IMR-90 (cell line): ENCODE results near the gene SLC17A6. TPM values are rescaled to one million over a fixed set of nuclear protein-coding genes. Genes with fewer than 3 reads are reported as not detected.

Source experiments
- ATAC-seq: fragments of 200-7000 bp; cut with Tn5 transposase; 2 replicates; pipeline ENCODE4 v1.9.1; 2020; ENCODE audit warnings: low read depth, mild to moderate bottlenecking, moderate library complexity
- BruUV-seq: library from RNA; stranded (reverse); fragments of 400-500 nt; replicated peaks from 2 replicates; lab custom pipeline; 2021; lab: Mats Ljungman, UMichigan
- CTCF ChIA-PET: fragments of 300-600 bp; formaldehyde crosslinking; extraction: SDS; loops from one replicate; lab custom pipeline; 2021; ENCODE audit warnings: antibody characterized with exemption; lab: Yijun Ruan, JAX
- POLR2A ChIA-PET: fragments of 300-600 bp; sonication (Branson Sonifier 250); formaldehyde crosslinking; loops from one replicate; lab custom pipeline; 2022; ENCODE audit warnings: antibody characterized with exemption; ENCODE audit not compliant: unreplicated experiment; lab: Charles Lee
- DNase-seq: peaks from one replicate; pipeline ENCODE4 v3.0.0; 2013
- H2AFZ ChIP-seq: replicated peaks from 2 replicates; pipeline ENCODE3; 2013; ENCODE audit warnings: low read length, mild to moderate bottlenecking; ENCODE audit not compliant: poor library complexity
- H2AK5ac ChIP-seq: 2 replicates; pipeline ENCODE4 v1.6.1; 2013; ENCODE audit warnings: low read depth, low read length, inconsistent platforms
- H2AK9ac ChIP-seq: replicated peaks from 2 replicates; pipeline ENCODE3; 2013; ENCODE audit warnings: mild to moderate bottlenecking, low read depth, low read length, moderate library complexity; ENCODE audit not compliant: poor library complexity
- H2BK120ac ChIP-seq: 2 replicates; pipeline ENCODE4 v1.6.1; 2013; ENCODE audit warnings: low read depth, low read length, inconsistent platforms
- H2BK15ac ChIP-seq: 3 replicates; pipeline ENCODE4 v1.6.1; 2013; ENCODE audit warnings: low read depth, low read length, inconsistent platforms
- H2BK20ac ChIP-seq: 2 replicates; pipeline ENCODE4 v1.6.1; 2013; ENCODE audit warnings: low read depth, mild to moderate bottlenecking, inconsistent platforms, low read length, moderate library complexity
- H2BK5ac ChIP-seq: 2 replicates; pipeline ENCODE4 v1.6.1; 2013; ENCODE audit warnings: mild to moderate bottlenecking, low read depth, low read length, inconsistent platforms; ENCODE audit not compliant: poor library complexity, severe bottlenecking
- H3K14ac ChIP-seq: replicated peaks from 2 replicates; pipeline ENCODE4 v1.6.1; 2013; ENCODE audit warnings: low read depth, low read length, inconsistent platforms
- H3K18ac ChIP-seq: 2 replicates; pipeline ENCODE4 v1.6.1; 2013; ENCODE audit warnings: low read depth, low read length, control low read depth
- H3K23ac ChIP-seq: 2 replicates; pipeline ENCODE4 v1.6.1; 2013; ENCODE audit warnings: low read depth, low read length, inconsistent platforms
- H3K27ac ChIP-seq: 2 replicates; pipeline ENCODE4 v1.5.1; 2013; ENCODE audit warnings: mild to moderate bottlenecking, control low read depth, low read length; ENCODE audit not compliant: insufficient read depth
- H3K27me3 ChIP-seq: 2 replicates; pipeline ENCODE4 v1.6.1; 2013; ENCODE audit warnings: low read length; ENCODE audit not compliant: control insufficient read depth, insufficient read depth
- H3K36me3 ChIP-seq: 2 replicates; pipeline ENCODE4 v1.6.1; 2013; ENCODE audit warnings: low read length, mixed read lengths; ENCODE audit not compliant: control insufficient read depth, insufficient read depth
- H3K4ac ChIP-seq: 2 replicates; pipeline ENCODE4 v1.6.1; 2013; ENCODE audit warnings: low read depth, low read length, inconsistent platforms
- H3K4me1 ChIP-seq: 2 replicates; pipeline ENCODE4 v1.6.1; 2013; ENCODE audit warnings: low read length, mixed read lengths; ENCODE audit not compliant: control insufficient read depth, insufficient read depth
- H3K4me2 ChIP-seq: 2 replicates; pipeline ENCODE4 v1.6.1; 2013; ENCODE audit warnings: low read depth, mild to moderate bottlenecking, control low read depth, low read length, moderate library complexity
- H3K4me3 ChIP-seq: 2 replicates; pipeline ENCODE4 v1.5.1; 2013; ENCODE audit warnings: low read depth, mild to moderate bottlenecking, control low read depth, low read length, moderate library complexity; ENCODE audit not compliant: insufficient read depth
- H3K56ac ChIP-seq: 2 replicates; pipeline ENCODE4 v1.6.1; 2013; ENCODE audit warnings: low read length, inconsistent platforms; ENCODE audit not compliant: insufficient read depth; ENCODE audit errors: extremely low read depth
- H3K79me1 ChIP-seq, 2 experiments: 2 replicates each; pipeline ENCODE4 v1.6.1; 2013; ENCODE audit warnings: low read length in 2 of 2, inconsistent platforms in 1 of 2, low read depth in 1 of 2
- H3K9ac ChIP-seq: 2 replicates; pipeline ENCODE4 v1.6.1; 2013; ENCODE audit warnings: low read depth, low read length, control low read depth
- H3K9me1 ChIP-seq: 2 replicates; pipeline ENCODE4 v1.6.1; 2013; ENCODE audit warnings: low read length, inconsistent platforms; ENCODE audit not compliant: insufficient read depth
- H3K9me3 ChIP-seq: 2 replicates; pipeline ENCODE4 v1.6.1; 2013; ENCODE audit warnings: low read length; ENCODE audit not compliant: control insufficient read depth, insufficient read depth
- H4K20me1 ChIP-seq: 2 replicates; pipeline ENCODE4 v1.6.1; 2013; ENCODE audit warnings: low read length, inconsistent platforms; ENCODE audit not compliant: insufficient read depth
- H4K5ac ChIP-seq: 2 replicates; pipeline ENCODE4 v1.6.1; 2013; ENCODE audit warnings: mild to moderate bottlenecking, low read depth, low read length, control low read depth
- H4K8ac ChIP-seq, 2 experiments: 2 replicates each; pipeline ENCODE4 v1.6.1; 2013; ENCODE audit warnings: low read depth in 2 of 2, low read length in 2 of 2, control low read depth in 1 of 2, inconsistent platforms in 1 of 2
- H4K91ac ChIP-seq: 2 replicates; pipeline ENCODE4 v1.6.1; 2013; ENCODE audit warnings: low read depth, low read length, inconsistent platforms; ENCODE audit not compliant: insufficient read depth
- BHLHE40 ChIP-seq: fragments of 150-350 bp; IDR thresholded peaks from 2 replicates; pipeline ENCODE4 v1.6.1; 2016; ENCODE audit warnings: mild to moderate bottlenecking, low read depth, low read length
- CEBPB ChIP-seq: IDR thresholded peaks from 2 replicates; pipeline ENCODE4 v1.6.1; 2012; ENCODE audit warnings: low read depth, low read length, improper control_type of control experiment
- CTCF ChIP-seq: conservative IDR thresholded peaks from 2 replicates; pipeline ENCODE4 v1.5.1; 2012; ENCODE audit warnings: mild to moderate bottlenecking, low read depth, low read length, improper control_type of control experiment
- ELK1 ChIP-seq: fragments of 150-350 bp; IDR thresholded peaks from 2 replicates; pipeline ENCODE4 v1.6.1; 2016; ENCODE audit warnings: low read depth, mild to moderate bottlenecking, low read length, moderate library complexity, borderline replicate concordance
- MAZ ChIP-seq: IDR thresholded peaks from 2 replicates; pipeline ENCODE4 v1.6.1; 2012; ENCODE audit warnings: low read depth, mild to moderate bottlenecking, low read length, improper control_type of control experiment, moderate library complexity, borderline replicate concordance
- POLR2A ChIP-seq: IDR thresholded peaks from 2 replicates; pipeline ENCODE4 v1.6.1; 2012; ENCODE audit warnings: mild to moderate bottlenecking, low read depth, low read length
- RFX5 ChIP-seq: IDR thresholded peaks from 2 replicates; pipeline ENCODE4 v1.8.0; 2012; ENCODE audit warnings: low read depth, mild to moderate bottlenecking, low read length, moderate library complexity
- SMC3 ChIP-seq: fragments of 150-350 bp; IDR thresholded peaks from 2 replicates; pipeline ENCODE4 v1.6.1; 2016; ENCODE audit warnings: low read depth, mild to moderate bottlenecking, antibody characterized with exemption, low read length, moderate library complexity
- USF2 ChIP-seq: fragments of 150-350 bp; IDR thresholded peaks from 2 replicates; pipeline ENCODE4 v1.6.1; 2017; ENCODE audit warnings: mild to moderate bottlenecking, antibody characterized with exemption, low read length, low read depth
- WGBS, 2 experiments: methylation state at CpG; one replicate each; pipeline versions ENCODE4 v1.1.5 to v1.1.7; 2013; ENCODE audit warnings: missing lambda C conversion rate in 2 of 2; ENCODE audit not compliant: insufficient read length in 1 of 2; ENCODE audit errors: extremely low coverage in 2 of 2; 5-methylcytosine and 5-hydroxymethylcytosine counted together
- dilution Hi-C: fragments of 300-500 bp; cut with HindIII; formaldehyde crosslinking; loops from one replicate; pipeline ENCODE4 v1.14.3; 2018; ENCODE audit warnings: low sequenced_read_pairs; ENCODE audit not compliant: unreplicated experiment
- in situ Hi-C: fragments of 300-500 bp; cut with MboI; formaldehyde crosslinking; loops from 3 replicates; pipeline ENCODE4 v1.14.3; 2019; ENCODE audit warnings: low sequenced_read_pairs, inconsistent platforms, mixed read lengths
- intact Hi-C: fragments of 100-400 bp; cut with micrococcal nuclease; formaldehyde crosslinking; loops from 2 replicates; pipeline ENCODE4 v1.10.0; 2022
- polyA plus RNA-seq, 3 experiments: library from polyadenylated mRNA; depleted of rRNA; stranded (reverse); fragments of >200 nt; gene quantifications; 2 replicates each; pipeline ENCODE4 v1.2.3, GENCODE V29; 2012; ENCODE audit warnings: low replicate concordance in 1 of 3
- total RNA-seq: library from RNA; depleted of rRNA; stranded (reverse); fragments of >200 nt; gene quantifications from 2 replicates; pipeline ENCODE4 v1.2.3, GENCODE V29; 2012

Gene SLC17A6
- total and polyA plus RNA-seq, 2 of the 4 experiments (the other 2 are of a cell fraction), result not detected

- CTCF ChIA-PET, result no interaction called here
- no peak overlapping the region for H3K9ac ChIP-seq
- intact Hi-C loops, result no loop called here
Measured at GRCh38 chr11:22371160-22371559, 33.0 kb downstream of the SLC17A6 start.

More at GRCh38 chr11:22371160-22371559, 33.0 kb downstream of the SLC17A6 start:
- no peaks in the 10 kb centered on the region for H3K9me1 ChIP-seq
- H3K27ac ChIP-seq, result no peak overlapping the region
- no TSS peak for BruUV-seq
- 50% methylated on average over 1 of the region's 3 CpGs; no CpG with 5 or more reads in 1 of the 2 experiments for WGBS, 2 experiments
- H3K18ac ChIP-seq, result no peak overlapping the region
- H2BK5ac ChIP-seq, result no peak overlapping the region
- H3K23ac ChIP-seq, result no peak overlapping the region
- no peak overlapping the region for H2AK5ac ChIP-seq
- no peak overlapping the region for H3K56ac ChIP-seq
- H3K36me3 ChIP-seq, result no peaks in the 10 kb centered on the region
- DNase-seq (no peak), ATAC-seq (no peak)
- POLR2A ChIA-PET, result no interaction called here
- H2BK20ac ChIP-seq, result no peak overlapping the region
- H4K8ac ChIP-seq, result no peak overlapping the region
- H3K9me3 ChIP-seq, result no peaks in the 10 kb centered on the region
- H2AK9ac ChIP-seq, result no peak overlapping the region
- no peak overlapping the region for H4K5ac ChIP-seq
- H3K4ac ChIP-seq, result no peak overlapping the region
- in situ Hi-C loops, result no loop called here
- H4K20me1 ChIP-seq, result no peaks in the 10 kb centered on the region
- H3K79me1 ChIP-seq, result no peaks in the 10 kb centered on the region
- no peaks in the 10 kb centered on the region for H3K4me1 ChIP-seq
- H3K4me2 ChIP-seq, result no peak overlapping the region
- H3K27me3 ChIP-seq, result no peaks in the 10 kb centered on the region
- dilution Hi-C loops, result no loop called here
- no peak overlapping the region for H2AFZ ChIP-seq
- no peak overlapping the region for H3K14ac ChIP-seq
- H4K91ac ChIP-seq, result no peak overlapping the region
- H2BK120ac ChIP-seq, result no peak overlapping the region
- no peak overlapping the region for H3K4me3 ChIP-seq
- TF ChIP-seq BHLHE40, result no peak
- TF ChIP-seq RFX5, result no peak
- no peak for TF ChIP-seq MAZ
- TF ChIP-seq CEBPB, result no peak
- TF ChIP-seq SMC3, result no peak
- TF ChIP-seq CTCF, result no peak
- no peak for TF ChIP-seq ELK1
- TF ChIP-seq POLR2A, result no peak
- no peak for TF ChIP-seq USF2
- no peak overlapping the region for H2BK15ac ChIP-seq
